Femur (tissue), 1 donor: ENCODE results near the gene PAFAH2.

ENCODE experiments used
- DNase-seq: peaks from one replicate; pipeline ENCODE4 v3.0.0-alpha.2; 2017

The PAFAH2 gene

GRCh38 chr1:25997828-25998761 lies at the start of gene PAFAH2:
Gene PAFAH2 (minus strand): TSS chr1:25998063. CDS start chr1:25990816, 7,247 bp downstream.
- peak; percentile 99 for DNase-seq

GRCh38 chr1:26047278-26047874 lies 49.5 kb upstream of the PAFAH2 start:
- DNase-seq = no peak

- DNase-seq = no peak
These were observed 48.6 kb upstream of the PAFAH2 start for GRCh38 chr1:26046246-26047095.

- no peak for DNase-seq
These were observed 47.9 kb upstream of the PAFAH2 start, which contains the start of gene SLC30A2 for GRCh38 chr1:26045722-26046245. Gene SLC30A2 (minus strand): TSS chr1:26046118. CDS start chr1:26045896, 222 bp downstream.

GRCh38 chr1:26044971-26045721 lies 47.3 kb upstream of the PAFAH2 start:
- no peak for DNase-seq

GRCh38 chr1:26044414-26044813 lies 46.6 kb upstream of the PAFAH2 start:
- DNase-seq = no peak

GRCh38 chr1:26043765-26044164 lies 45.9 kb upstream of the PAFAH2 start:
- DNase-seq = no peak

GRCh38 chr1:26041978-26042377 lies 44.1 kb upstream of the PAFAH2 start:
- no peak for DNase-seq

- DNase-seq = no peak
These were observed 43.5 kb upstream of the PAFAH2 start for GRCh38 chr1:26041401-26041800.

GRCh38 chr1:26038904-26039303 lies 41.0 kb upstream of the PAFAH2 start:
- no peak for DNase-seq

GRCh38 chr1:26038477-26038876 lies 40.6 kb upstream of the PAFAH2 start:
- no peak for DNase-seq

- DNase-seq = no peak
These were observed 40.0 kb upstream of the PAFAH2 start for GRCh38 chr1:26037904-26038303.

GRCh38 chr1:26036756-26037281 lies 39.0 kb upstream of the PAFAH2 start:
- DNase-seq = no peak

- DNase-seq = peak; percentile 89
These were observed 38.3 kb upstream of the PAFAH2 start for GRCh38 chr1:26035959-26036755.

- peak; percentile 96 for DNase-seq
These were observed 37.5 kb upstream of the PAFAH2 start for GRCh38 chr1:26035203-26035958.

- DNase-seq = no peak
These were observed 36.8 kb upstream of the PAFAH2 start for GRCh38 chr1:26034504-26035202.

GRCh38 chr1:26032656-26033357 lies 34.9 kb upstream of the PAFAH2 start:
- no peak for DNase-seq

GRCh38 chr1:26031611-26032220 lies 33.9 kb upstream of the PAFAH2 start:
- DNase-seq = no peak
